ENCODE measurements around the gene ANKRD2.

ANKRD2 gene

DNA sequence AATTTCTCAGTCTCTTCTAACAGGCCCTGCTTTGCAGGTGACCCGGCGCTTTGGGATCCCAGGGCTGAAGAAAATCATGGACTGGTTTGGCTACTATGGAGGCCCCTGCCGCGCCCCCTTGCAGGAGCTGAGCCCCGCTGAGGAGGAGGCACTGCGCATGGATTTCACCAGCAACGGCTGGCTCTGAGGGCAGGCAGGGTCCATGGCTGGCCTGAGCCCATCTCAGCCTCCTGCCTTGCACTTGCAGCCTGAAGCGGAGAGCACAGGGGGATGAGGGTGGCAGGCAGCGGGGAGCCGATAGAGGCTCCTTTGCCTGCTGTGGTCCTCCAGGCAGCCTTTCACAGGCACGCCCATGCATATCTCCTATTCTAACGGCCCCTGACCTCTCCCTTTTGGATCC, 38.9 kb downstream of the ANKRD2 start:
- TF ChIP-seq, protein P1, sequence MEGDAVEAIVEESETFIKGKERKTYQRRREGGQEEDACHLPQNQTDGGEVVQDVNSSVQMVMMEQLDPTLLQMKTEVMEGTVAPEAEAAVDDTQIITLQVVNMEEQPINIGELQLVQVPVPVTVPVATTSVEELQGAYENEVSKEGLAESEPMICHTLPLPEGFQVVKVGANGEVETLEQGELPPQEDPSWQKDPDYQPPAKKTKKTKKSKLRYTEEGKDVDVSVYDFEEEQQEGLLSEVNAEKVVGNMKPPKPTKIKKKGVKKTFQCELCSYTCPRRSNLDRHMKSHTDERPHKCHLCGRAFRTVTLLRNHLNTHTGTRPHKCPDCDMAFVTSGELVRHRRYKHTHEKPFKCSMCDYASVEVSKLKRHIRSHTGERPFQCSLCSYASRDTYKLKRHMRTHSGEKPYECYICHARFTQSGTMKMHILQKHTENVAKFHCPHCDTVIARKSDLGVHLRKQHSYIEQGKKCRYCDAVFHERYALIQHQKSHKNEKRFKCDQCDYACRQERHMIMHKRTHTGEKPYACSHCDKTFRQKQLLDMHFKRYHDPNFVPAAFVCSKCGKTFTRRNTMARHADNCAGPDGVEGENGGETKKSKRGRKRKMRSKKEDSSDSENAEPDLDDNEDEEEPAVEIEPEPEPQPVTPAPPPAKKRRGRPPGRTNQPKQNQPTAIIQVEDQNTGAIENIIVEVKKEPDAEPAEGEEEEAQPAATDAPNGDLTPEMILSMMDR (IDR thresholded peaks at IDR 0.05) = no peak
- no peak overlapping the region for H3K27ac ChIP-seq
- H3K36me3 ChIP-seq (ENCODE audit: control insufficient read depth, insufficient read depth, low read length) = no peaks in the 10 kb centered on the region

DNA sequence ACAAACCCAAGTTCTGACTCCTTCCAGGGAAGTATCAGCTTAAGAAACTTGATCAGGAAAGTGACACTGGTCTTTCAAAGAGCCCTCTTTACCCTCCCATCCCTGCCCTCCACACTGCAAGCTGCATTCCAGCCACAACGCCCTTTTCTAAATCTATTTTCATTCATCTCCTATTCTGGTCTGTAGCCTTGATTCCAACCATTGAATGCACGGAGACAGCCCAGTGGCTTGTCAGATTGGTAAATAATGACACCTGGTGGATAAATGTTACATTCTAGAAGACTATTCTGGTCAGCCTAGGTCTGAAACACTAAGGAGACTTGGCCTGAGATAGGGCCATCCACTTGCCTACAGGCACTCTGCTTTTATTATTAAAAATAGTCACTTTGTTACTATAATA, 39.8 kb downstream of the ANKRD2 start:
- H3K27ac ChIP-seq = no peak overlapping the region

More for the DNA sequence above, 38.9 kb downstream of the ANKRD2 start:
- Histone ChIP-seq H3K79me2 (no peaks in the 10 kb centered on the region), H3K4me1 (peaks cover 8% of the 10 kb centered on the region), H2AFZ (no peak overlapping the region), H3K9ac (no peak overlapping the region), H3K27me3 (ENCODE audit: control insufficient read depth, insufficient read depth, low read length) (no peaks in the 10 kb centered on the region), H3K9me3 (ENCODE audit: control insufficient read depth, low read length) (no peaks in the 10 kb centered on the region), H3K4me3 (ENCODE audit: low read depth, low read length) (no peak overlapping the region), H3K4me2 (ENCODE audit: low read length) (no peak overlapping the region)

DNA sequence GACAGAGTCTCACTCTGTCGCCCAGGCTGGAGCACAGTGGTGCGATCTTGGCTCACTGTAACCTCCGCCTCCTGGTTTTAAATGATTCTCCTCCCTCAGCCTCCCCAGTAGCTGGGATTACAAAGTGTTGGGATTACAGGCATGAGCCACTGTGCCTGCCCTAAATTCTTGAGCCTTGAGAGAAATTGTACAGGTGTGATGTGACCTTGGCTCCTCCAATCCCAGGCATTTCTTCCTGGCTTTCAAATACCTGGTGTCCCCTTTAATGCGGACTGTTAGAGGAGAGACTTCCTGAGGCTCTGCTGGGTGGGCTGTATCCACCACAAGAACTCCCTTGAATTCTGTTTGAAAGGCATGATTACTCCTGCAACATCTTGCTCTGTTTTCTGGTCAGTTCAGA, 45.7 kb downstream of the ANKRD2 start:
- Histone ChIP-seq H3K9ac (no peak overlapping the region), H3K27me3 (ENCODE audit: control insufficient read depth, insufficient read depth, low read length) (no peaks in the 10 kb centered on the region), H3K9me3 (ENCODE audit: control insufficient read depth, low read length) (no peaks in the 10 kb centered on the region), H2AFZ (no peak overlapping the region), H3K36me3 (ENCODE audit: control insufficient read depth, insufficient read depth, low read length) (no peaks in the 10 kb centered on the region), H3K4me1 (peaks cover 31% of the 10 kb centered on the region), H3K4me2 (ENCODE audit: low read length) (no peak overlapping the region), H3K27ac (no peak overlapping the region), H3K79me2 (peaks cover 9% of the 10 kb centered on the region), H3K4me3 (ENCODE audit: low read depth, low read length) (no peak overlapping the region)
- TF ChIP-seq, protein P1 (IDR thresholded peaks at IDR 0.05) = no peak

More for the DNA sequence above, 39.8 kb downstream of the ANKRD2 start:
- no peaks in the 10 kb centered on the region for H3K79me2 ChIP-seq
- no peak overlapping the region for H3K4me2 ChIP-seq (ENCODE audit: low read length)
- H3K36me3 ChIP-seq (ENCODE audit: control insufficient read depth, insufficient read depth, low read length) = no peaks in the 10 kb centered on the region
- H3K9ac ChIP-seq = no peak overlapping the region
- H3K4me1 ChIP-seq = peaks cover 8% of the 10 kb centered on the region
- H3K4me3 ChIP-seq (ENCODE audit: low read depth, low read length) = no peak overlapping the region
- H3K9me3 ChIP-seq (ENCODE audit: control insufficient read depth, low read length) = no peaks in the 10 kb centered on the region
- H2AFZ ChIP-seq = no peak overlapping the region
- TF ChIP-seq, protein P1 (IDR thresholded peaks at IDR 0.05) = peak; percentile 57
- no peaks in the 10 kb centered on the region for H3K27me3 ChIP-seq (ENCODE audit: control insufficient read depth, insufficient read depth, low read length)

DNA sequence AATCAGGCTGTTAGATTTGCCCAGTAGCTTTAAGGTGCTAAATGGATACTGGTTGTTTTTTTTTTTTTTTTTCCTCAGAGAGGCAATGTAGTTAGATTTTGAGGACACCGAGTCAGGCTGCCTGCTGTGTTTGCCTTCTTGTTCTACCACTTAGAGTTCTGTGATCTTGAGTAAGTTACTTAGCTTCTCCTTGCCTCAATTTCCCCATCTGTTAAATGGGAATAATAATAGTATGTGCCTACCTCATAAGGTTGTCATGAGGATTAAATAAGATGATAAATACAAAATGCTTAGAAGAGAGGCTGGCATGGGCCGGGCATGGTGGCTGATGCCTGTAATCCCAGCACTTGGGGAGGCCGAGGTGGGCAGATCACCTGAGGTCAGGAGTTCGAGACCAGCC, 46.2 kb downstream of the ANKRD2 start:
- H2AFZ ChIP-seq = no peak overlapping the region
- TF ChIP-seq, protein P1 (IDR thresholded peaks at IDR 0.05) = no peak
- H3K27me3 ChIP-seq (ENCODE audit: control insufficient read depth, insufficient read depth, low read length) = no peaks in the 10 kb centered on the region
- H3K9me3 ChIP-seq (ENCODE audit: control insufficient read depth, low read length) = no peaks in the 10 kb centered on the region
- H3K4me1 ChIP-seq = peaks cover 31% of the 10 kb centered on the region
- H3K9ac ChIP-seq = no peak overlapping the region
- no peak overlapping the region for H3K4me2 ChIP-seq (ENCODE audit: low read length)
- no peaks in the 10 kb centered on the region for H3K36me3 ChIP-seq (ENCODE audit: control insufficient read depth, insufficient read depth, low read length)
- no peak overlapping the region for H3K4me3 ChIP-seq (ENCODE audit: low read depth, low read length)
- no peak overlapping the region for H3K27ac ChIP-seq
- H3K79me2 ChIP-seq = peaks cover 13% of the 10 kb centered on the region

DNA sequence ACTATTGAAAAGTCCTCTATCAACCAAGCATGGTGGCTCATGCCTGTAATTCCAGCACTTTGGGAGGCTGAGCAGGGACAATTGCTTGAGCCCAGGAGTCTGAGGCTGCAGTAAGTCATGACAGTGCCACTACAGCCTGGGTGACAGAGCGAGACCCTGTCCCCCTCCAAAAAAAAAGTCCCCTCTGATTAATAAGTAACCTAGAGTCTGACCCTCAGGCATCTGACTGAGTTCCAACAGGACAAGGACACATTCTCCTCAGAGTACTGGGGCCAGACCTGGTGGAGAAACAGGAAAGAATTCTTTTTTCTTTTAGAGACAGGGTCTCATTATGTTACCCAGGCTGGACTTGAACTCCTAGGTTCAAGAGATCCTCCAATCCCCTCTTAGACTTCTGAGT, 50.7 kb downstream of the ANKRD2 start:
- TF ChIP-seq, protein P1 (IDR thresholded peaks at IDR 0.05) = no peak
- Histone ChIP-seq H3K4me2 (ENCODE audit: low read length) (no peak overlapping the region), H3K4me1 (peaks cover 32% of the 10 kb centered on the region), H3K9ac (no peak overlapping the region), H3K4me3 (ENCODE audit: low read depth, low read length) (no peak overlapping the region), H3K79me2 (peaks cover 23% of the 10 kb centered on the region), H2AFZ (no peak overlapping the region), H3K9me3 (ENCODE audit: control insufficient read depth, low read length) (no peaks in the 10 kb centered on the region), H3K27me3 (ENCODE audit: control insufficient read depth, insufficient read depth, low read length) (no peaks in the 10 kb centered on the region), H3K27ac (no peak overlapping the region), H3K36me3 (ENCODE audit: control insufficient read depth, insufficient read depth, low read length) (no peaks in the 10 kb centered on the region)
